Parathyroid adenoma (tissue), 2 donors: ENCODE results near the gene ZNF385C.

Source experiments
- H2AFZ ChIP-seq: fragments of 300-600 bp; sonication (generic); one replicate; pipeline ENCODE4 v1.7.0; 2017; ENCODE audit warnings: antibody characterized with exemption, mild to moderate bottlenecking
- H3K27ac ChIP-seq: fragments of 300-600 bp; sonication (generic); one replicate; pipeline ENCODE4 v1.7.0; 2017
- H3K27me3 ChIP-seq: fragments of 300-600 bp; sonication (generic); one replicate; pipeline ENCODE4 v1.7.0; 2017; ENCODE audit warnings: low read length; ENCODE audit not compliant: control insufficient read depth, insufficient read depth
- H3K36me3 ChIP-seq: fragments of 300-600 bp; sonication (generic); one replicate; pipeline ENCODE4 v1.7.0; 2017; ENCODE audit warnings: low read length; ENCODE audit not compliant: control insufficient read depth, insufficient read depth
- H3K4me1 ChIP-seq: fragments of 300-600 bp; sonication (generic); one replicate; pipeline ENCODE4 v1.7.0; 2017; ENCODE audit warnings: control low read depth
- H3K4me2 ChIP-seq: fragments of 300-600 bp; sonication (generic); one replicate; pipeline ENCODE4 v1.7.0; 2017; ENCODE audit warnings: low read length
- H3K4me3 ChIP-seq: fragments of 300-600 bp; sonication (generic); one replicate; pipeline ENCODE4 v1.7.0; 2017; ENCODE audit warnings: low read depth, low read length
- H3K79me2 ChIP-seq: fragments of 300-600 bp; sonication (generic); one replicate; pipeline ENCODE4 v1.7.0; 2017; ENCODE audit warnings: control low read depth
- H3K9ac ChIP-seq: fragments of 300-600 bp; sonication (generic); one replicate; pipeline ENCODE4 v1.7.0; 2017; ENCODE audit warnings: mild to moderate bottlenecking
- H3K9me3 ChIP-seq: fragments of 300-600 bp; sonication (generic); one replicate; pipeline ENCODE4 v1.7.0; 2017; ENCODE audit warnings: low read length; ENCODE audit not compliant: control insufficient read depth
- TF ChIP-seq, protein P1 (sequence below): fragments of 300-600 bp; sonication (generic); IDR thresholded peaks from one replicate; pipeline ENCODE4 v1.7.0; 2017; ENCODE audit warnings: antibody characterized with exemption, mild to moderate bottlenecking
- donor health status: primary hyperparathyroidism.

Gene ZNF385C

DNA sequence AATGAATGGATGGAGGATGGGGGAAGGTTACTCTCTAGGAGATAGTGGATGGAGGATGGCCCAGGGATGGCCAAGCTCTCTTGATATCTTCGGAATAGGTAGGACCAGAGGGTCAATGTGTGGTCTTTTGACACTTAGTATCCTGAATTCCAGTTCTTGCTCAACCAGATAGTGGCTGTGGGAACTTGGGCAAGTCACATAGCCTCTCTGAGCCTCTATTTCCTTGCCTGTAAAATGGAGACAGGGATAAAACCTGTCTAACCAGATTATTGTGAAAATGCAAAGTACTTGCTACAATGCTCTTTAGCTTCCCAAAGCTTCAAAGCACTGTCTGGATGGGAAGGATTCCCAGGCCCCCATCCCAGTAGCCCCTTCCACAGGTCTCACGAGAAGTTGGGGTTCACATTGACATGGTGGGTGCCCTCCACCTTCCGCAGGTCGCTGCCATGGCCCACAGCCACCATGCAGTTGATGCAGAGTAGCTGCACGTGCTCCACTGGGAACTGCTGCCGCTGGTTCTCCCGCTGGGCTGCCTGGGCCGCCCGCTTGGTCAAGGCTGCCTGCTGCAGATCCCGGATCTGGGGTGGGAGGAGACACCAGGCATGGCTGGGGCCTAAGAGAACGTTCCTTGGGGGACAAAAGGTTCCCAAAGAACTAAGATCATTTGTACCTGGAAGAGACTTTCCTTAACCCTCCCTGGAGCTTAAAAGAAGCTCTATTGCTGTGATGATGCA lies 5.1 kb upstream of the ZNF385C start:
- no peak overlapping the region for H3K4me3 ChIP-seq
- no peak overlapping the region for H2AFZ ChIP-seq
- no peaks in the 10 kb centered on the region for H3K9me3 ChIP-seq
- H3K4me1 ChIP-seq: no peaks in the 10 kb centered on the region
- no peaks in the 10 kb centered on the region for H3K79me2 ChIP-seq
- H3K9ac ChIP-seq: no peak overlapping the region
- no peaks in the 10 kb centered on the region for H3K36me3 ChIP-seq
- H3K27me3 ChIP-seq: no peaks in the 10 kb centered on the region
- TF ChIP-seq, protein P1, sequence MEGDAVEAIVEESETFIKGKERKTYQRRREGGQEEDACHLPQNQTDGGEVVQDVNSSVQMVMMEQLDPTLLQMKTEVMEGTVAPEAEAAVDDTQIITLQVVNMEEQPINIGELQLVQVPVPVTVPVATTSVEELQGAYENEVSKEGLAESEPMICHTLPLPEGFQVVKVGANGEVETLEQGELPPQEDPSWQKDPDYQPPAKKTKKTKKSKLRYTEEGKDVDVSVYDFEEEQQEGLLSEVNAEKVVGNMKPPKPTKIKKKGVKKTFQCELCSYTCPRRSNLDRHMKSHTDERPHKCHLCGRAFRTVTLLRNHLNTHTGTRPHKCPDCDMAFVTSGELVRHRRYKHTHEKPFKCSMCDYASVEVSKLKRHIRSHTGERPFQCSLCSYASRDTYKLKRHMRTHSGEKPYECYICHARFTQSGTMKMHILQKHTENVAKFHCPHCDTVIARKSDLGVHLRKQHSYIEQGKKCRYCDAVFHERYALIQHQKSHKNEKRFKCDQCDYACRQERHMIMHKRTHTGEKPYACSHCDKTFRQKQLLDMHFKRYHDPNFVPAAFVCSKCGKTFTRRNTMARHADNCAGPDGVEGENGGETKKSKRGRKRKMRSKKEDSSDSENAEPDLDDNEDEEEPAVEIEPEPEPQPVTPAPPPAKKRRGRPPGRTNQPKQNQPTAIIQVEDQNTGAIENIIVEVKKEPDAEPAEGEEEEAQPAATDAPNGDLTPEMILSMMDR: no peak
- no peak overlapping the region for H3K27ac ChIP-seq
- H3K4me2 ChIP-seq: no peak overlapping the region

DNA sequence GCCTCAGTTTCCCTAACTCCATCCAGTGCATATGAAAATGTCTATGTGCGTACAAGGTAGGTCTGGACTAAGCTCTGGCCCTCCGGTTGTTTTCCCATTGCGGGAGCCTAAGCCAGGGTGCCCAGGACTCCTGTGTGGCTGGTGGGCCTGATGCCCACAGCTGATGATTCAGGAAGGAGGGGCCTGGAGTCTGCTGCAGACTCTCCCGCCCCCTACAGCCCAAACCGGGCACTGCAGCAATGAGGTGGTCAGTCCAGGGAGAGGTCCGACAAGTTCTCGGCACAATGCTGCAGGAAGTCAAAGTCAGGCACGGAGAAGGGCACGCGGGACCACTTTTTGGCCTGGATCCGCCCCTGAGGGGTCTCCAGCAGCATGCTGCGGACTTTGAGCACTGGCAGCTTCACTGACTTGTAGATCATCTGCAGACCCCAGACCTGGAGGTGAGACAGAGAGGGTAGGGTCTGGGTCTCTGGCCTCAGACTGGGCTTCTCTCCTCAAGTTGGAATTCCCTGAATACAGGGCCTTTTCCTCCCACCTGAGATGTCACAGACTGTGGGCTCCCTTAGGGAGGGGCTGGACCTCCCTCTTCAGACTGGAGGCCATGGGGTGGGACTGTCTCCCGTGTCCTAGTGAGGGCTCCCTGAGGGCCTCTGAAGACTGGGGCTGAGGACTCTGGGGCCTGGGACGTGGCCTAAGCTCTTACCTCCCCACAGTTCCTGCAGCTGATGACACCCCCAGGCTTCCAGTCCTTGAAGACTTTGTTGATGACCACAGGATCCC lies 3.4 kb upstream of the ZNF385C start:
- H3K9ac ChIP-seq: no peak overlapping the region

DNA sequence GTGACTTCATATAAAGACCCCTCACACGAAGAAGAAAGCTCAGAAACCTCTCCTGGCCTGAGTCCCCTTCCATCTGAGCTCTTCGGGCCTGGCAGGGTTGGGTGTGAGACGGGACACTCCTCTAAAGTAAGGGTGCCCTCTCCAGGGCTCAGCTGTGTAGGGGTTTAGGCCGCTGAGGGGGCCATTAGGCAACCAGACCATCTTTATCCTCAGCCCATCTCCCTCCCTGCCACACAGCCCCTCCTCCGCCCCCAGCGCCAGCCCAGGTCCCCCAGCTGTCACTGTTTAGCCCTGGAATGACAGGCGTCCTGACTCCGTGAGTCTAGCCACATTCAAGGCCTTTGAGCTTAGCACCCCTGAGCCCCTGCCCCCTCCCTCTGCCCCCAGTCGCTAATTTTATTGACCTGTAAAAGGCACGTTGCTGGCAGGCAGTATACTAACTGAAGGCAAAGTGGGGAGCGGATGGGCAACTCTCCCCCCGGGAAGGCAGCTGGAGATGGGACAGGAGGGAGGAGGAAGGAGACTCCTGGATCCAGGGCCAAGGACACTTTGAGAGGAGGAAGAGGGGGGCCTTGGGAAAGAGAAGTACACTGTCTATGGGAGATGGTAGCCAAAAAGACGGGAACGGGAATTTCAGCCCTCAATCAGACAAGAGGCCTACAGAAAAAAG lies 592 bp upstream of the ZNF385C start:
- no peak overlapping the region for H3K4me3 ChIP-seq
- no peaks in the 10 kb centered on the region for H3K27me3 ChIP-seq

More for the DNA sequence above, 3.4 kb upstream of the ZNF385C start:
- Histone ChIP-seq H3K4me2 (no peak overlapping the region), H3K27me3 (no peaks in the 10 kb centered on the region), H3K27ac (no peak overlapping the region), H3K36me3 (no peaks in the 10 kb centered on the region), H3K79me2 (no peaks in the 10 kb centered on the region), H3K4me3 (no peak overlapping the region), H3K9me3 (no peaks in the 10 kb centered on the region), H3K4me1 (peaks cover 3% of the 10 kb centered on the region), H2AFZ (no peak overlapping the region)
- TF ChIP-seq, protein P1: peak; percentile 49

DNA sequence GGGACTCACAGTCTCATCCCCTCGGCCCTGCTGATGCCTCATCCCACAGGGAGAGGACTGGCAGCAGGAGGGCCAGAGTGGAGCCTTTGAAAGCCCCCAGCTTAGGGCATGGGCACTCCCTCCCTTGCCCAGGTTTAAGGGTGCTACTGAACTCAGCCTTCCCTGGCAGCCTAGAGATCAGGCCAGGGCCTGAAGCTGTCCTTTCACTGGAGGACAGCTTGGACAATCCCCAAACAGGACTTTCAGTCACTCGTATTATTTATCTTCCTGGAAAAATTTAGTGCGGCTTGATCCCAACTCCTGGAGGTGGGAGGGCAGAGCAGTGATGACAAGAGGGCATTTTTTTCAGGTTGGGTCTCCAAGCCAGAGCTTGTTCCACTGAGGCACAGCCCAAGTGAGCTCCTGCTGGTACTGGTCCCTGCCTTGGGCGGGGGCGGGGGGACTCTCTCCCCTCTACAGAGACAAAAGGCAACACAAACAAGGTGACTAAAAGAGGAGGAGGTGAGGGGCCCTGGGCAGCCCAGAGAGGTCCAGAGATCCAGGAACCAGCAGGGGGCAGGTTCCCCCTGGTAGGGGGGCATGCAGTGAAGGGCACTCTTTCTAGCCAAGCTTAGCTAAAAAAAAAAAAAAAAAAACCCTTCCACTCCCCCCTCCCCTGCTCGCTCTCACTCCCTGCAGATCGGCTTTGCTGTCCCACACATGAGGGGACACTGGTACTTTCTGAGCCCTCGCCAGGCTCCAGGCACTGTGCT lies 1.7 kb downstream of the ZNF385C start:
- no peaks in the 10 kb centered on the region for H3K9me3 ChIP-seq
- no peak overlapping the region for H2AFZ ChIP-seq
- peaks cover 3% of the 10 kb centered on the region for H3K4me1 ChIP-seq
- H3K27me3 ChIP-seq: no peaks in the 10 kb centered on the region
- no peak overlapping the region for H3K4me2 ChIP-seq
- no peaks in the 10 kb centered on the region for H3K79me2 ChIP-seq
- no peak overlapping the region for H3K4me3 ChIP-seq
- H3K9ac ChIP-seq: no peak overlapping the region
- H3K36me3 ChIP-seq: no peaks in the 10 kb centered on the region
- no peak overlapping the region for H3K27ac ChIP-seq
- TF ChIP-seq, protein P1: no peak

More for the DNA sequence above, 592 bp upstream of the ZNF385C start:
- Histone ChIP-seq H3K4me1 (peaks cover 3% of the 10 kb centered on the region), H3K9ac (no peak overlapping the region), H3K36me3 (no peaks in the 10 kb centered on the region), H3K4me2 (no peak overlapping the region), H3K27ac (no peak overlapping the region), H2AFZ (no peak overlapping the region), H3K79me2 (no peaks in the 10 kb centered on the region), H3K9me3 (no peaks in the 10 kb centered on the region)
- TF ChIP-seq, protein P1: no peak
